HG03108 (cell line): ENCODE results near the gene PCSK5.

ENCODE experiments used
- ATAC-seq: cut with Tn5 transposase; IDR thresholded peaks from one replicate; pipeline ENCODE4 v1.9.1; 2021; ENCODE audit warnings: moderate library complexity; ENCODE audit not compliant: unreplicated experiment

Gene PCSK5

GRCh38 chr9:76221423-76221822 is 330.9 kb downstream of the PCSK5 start:
- ATAC-seq: no peak

GRCh38 chr9:76223749-76224340 is 333.4 kb downstream of the PCSK5 start:
- ATAC-seq: no peak

GRCh38 chr9:76227156-76227555 is 336.7 kb downstream of the PCSK5 start:
- no peak for ATAC-seq

- no peak for ATAC-seq
These were observed 340.5 kb downstream of the PCSK5 start for GRCh38 chr9:76231001-76231400.

GRCh38 chr9:76232861-76233489 is 342.5 kb downstream of the PCSK5 start:
- ATAC-seq: no peak

GRCh38 chr9:76240578-76240977 is 350.1 kb downstream of the PCSK5 start:
- ATAC-seq: no peak

- no peak for ATAC-seq
These were observed 355.0 kb downstream of the PCSK5 start for GRCh38 chr9:76245518-76245917.

GRCh38 chr9:76246680-76247079 is 356.2 kb downstream of the PCSK5 start:
- ATAC-seq: no peak

GRCh38 chr9:76247426-76247825 is 357.0 kb downstream of the PCSK5 start:
- no peak for ATAC-seq

- ATAC-seq: no peak
These were observed 358.8 kb downstream of the PCSK5 start for GRCh38 chr9:76249309-76249708.

- ATAC-seq: no peak
These were observed 365.4 kb downstream of the PCSK5 start for GRCh38 chr9:76255781-76256455.

GRCh38 chr9:76257311-76257710 is 366.8 kb downstream of the PCSK5 start:
- no peak for ATAC-seq

- no peak for ATAC-seq
These were observed 376.3 kb downstream of the PCSK5 start for GRCh38 chr9:76266649-76267283.

GRCh38 chr9:76267284-76267652 is 376.8 kb downstream of the PCSK5 start:
- ATAC-seq: no peak

GRCh38 chr9:76269789-76270188 is 379.3 kb downstream of the PCSK5 start:
- no peak for ATAC-seq

- no peak for ATAC-seq
These were observed 381.3 kb downstream of the PCSK5 start for GRCh38 chr9:76271755-76272154.

- no peak for ATAC-seq
These were observed 398.6 kb downstream of the PCSK5 start for GRCh38 chr9:76289042-76289441.

GRCh38 chr9:76289703-76290102 is 399.2 kb downstream of the PCSK5 start:
- no peak for ATAC-seq

GRCh38 chr9:76290555-76290954 is 400.1 kb downstream of the PCSK5 start:
- ATAC-seq: no peak

- ATAC-seq: no peak
These were observed 401.8 kb downstream of the PCSK5 start for GRCh38 chr9:76292246-76292645.

GRCh38 chr9:76292658-76293057 is 402.2 kb downstream of the PCSK5 start:
- ATAC-seq: no peak

GRCh38 chr9:76294301-76294700 is 403.8 kb downstream of the PCSK5 start:
- ATAC-seq: no peak
